ENCODE measurements around the gene CHIT1. TPM values are rescaled to one million over a fixed set of nuclear protein-coding genes. Genes with fewer than 3 reads are reported as not detected.

CHIT1 gene
- total RNA-seq, 4 donors from 2014 or later, result 0.45 to 9.0 (median 1.2) TPM; not detected in 1

DNA sequence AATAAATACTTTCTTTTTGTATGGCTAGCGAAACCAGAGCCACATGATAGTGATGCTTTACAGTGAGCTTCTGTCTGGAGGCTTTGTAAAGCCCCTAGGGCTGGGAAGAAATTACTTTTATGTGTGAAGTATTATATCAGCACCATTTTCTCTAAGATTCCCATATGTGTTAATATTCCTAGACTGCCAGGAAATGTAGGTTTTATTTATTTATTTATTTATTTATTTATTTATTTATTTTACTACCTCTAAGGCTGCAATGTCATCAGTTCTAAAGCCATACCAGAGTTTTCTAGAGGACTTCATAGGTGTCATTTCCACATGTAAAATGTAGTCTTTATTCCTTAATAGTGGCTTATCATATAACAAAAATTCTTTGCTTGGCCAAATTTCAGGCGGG lies 38.5 kb downstream of the CHIT1 start:
- intact Hi-C loops (cut with DNase I), result no loop called here
- no peak for TF ChIP-seq POLR2A (IDR thresholded peaks at IDR 0.05)
- TF ChIP-seq, protein P1, sequence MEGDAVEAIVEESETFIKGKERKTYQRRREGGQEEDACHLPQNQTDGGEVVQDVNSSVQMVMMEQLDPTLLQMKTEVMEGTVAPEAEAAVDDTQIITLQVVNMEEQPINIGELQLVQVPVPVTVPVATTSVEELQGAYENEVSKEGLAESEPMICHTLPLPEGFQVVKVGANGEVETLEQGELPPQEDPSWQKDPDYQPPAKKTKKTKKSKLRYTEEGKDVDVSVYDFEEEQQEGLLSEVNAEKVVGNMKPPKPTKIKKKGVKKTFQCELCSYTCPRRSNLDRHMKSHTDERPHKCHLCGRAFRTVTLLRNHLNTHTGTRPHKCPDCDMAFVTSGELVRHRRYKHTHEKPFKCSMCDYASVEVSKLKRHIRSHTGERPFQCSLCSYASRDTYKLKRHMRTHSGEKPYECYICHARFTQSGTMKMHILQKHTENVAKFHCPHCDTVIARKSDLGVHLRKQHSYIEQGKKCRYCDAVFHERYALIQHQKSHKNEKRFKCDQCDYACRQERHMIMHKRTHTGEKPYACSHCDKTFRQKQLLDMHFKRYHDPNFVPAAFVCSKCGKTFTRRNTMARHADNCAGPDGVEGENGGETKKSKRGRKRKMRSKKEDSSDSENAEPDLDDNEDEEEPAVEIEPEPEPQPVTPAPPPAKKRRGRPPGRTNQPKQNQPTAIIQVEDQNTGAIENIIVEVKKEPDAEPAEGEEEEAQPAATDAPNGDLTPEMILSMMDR (IDR thresholded peaks at IDR 0.05), result no peak
- DNase-seq, result no peak
- Histone ChIP-seq H3K9me3 (no peaks in the 10 kb centered on the region), H3K27ac (no peak overlapping the region), H3K4me1 (peaks cover 7 to 22% of the 10 kb centered on the region in 2 donors), H3K36me3 (no peaks in the 10 kb centered on the region), H3K27me3 (no peaks in the 10 kb centered on the region), H3K4me3 (replicated peaks in 1 of 3) (no peak overlapping the region)
- WGBS, 2 donors, result 97 to 98% methylated on average over 2 of the region's 2 CpGs

DNA sequence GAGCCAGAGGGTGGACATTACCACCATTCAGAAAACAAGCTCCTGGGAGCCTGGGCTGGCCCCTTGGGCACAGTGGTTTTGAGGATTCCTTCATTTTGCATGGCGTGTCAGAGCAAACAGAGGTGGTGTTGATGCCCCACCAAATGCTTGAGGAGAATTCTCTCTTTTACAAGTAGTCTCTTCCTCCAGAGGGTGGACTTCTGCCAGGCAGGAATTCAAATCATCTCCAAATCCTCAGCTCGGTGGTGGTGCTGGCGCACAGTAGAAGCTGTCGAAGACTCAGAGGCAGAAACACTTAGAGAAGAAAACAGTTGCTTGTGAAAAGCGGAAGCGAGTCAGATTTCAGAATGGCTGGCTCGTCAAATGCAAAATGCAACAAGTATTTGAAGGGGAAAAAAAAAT lies 39.5 kb downstream of the CHIT1 start:
- no peaks in the 10 kb centered on the region for H3K27me3 ChIP-seq
- intact Hi-C loops (cut with DNase I), result no loop called here
- H3K4me3 ChIP-seq (replicated peaks in 1 of 3), result no peak overlapping the region
- H3K9me3 ChIP-seq, result no peaks in the 10 kb centered on the region
- H3K4me1 ChIP-seq, result peaks cover 7 to 22% of the 10 kb centered on the region in 2 donors
- no peaks in the 10 kb centered on the region for H3K36me3 ChIP-seq
- 65 to 74% methylated on average over 7 of the region's 7 CpGs for WGBS, 2 donors
- TF ChIP-seq POLR2A (IDR thresholded peaks at IDR 0.05), result no peak
- TF ChIP-seq, protein P1 (IDR thresholded peaks at IDR 0.05), result no peak
- H3K27ac ChIP-seq, result no peak overlapping the region
- DNase-seq, result peak in 1 of 2 donors; percentile 1

DNA sequence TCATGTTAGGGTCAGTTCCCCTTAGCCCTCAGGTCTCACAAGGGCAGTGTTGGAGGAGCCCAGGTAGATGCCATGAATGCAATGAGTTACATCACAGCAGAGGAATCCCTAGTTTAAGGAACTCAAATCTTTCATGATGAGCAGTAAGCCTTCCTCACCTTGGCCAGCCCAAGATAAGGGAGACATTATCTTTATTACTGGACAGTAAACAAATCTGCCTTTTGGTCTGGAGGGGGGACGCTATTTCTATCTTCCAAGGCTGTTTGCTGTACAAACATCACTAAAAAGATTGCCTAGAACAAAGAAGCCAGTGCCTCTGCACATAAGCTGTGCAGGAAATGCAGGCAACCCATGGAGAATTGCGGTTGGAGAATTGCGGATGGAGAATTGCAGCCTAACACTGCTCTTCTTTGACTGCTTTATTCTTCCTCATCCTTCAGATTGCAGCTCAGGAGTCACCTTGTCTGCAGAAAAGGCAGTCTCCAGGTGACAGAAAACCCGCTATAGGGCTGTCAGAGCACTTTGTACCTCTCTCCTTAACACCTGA lies 40.7 kb downstream of the CHIT1 start:
- H3K9me3 ChIP-seq, result no peaks in the 10 kb centered on the region
- no peak overlapping the region for H3K27ac ChIP-seq
- 86 to 98% methylated on average over 4 of the region's 4 CpGs for WGBS, 2 donors
- no peak overlapping the region for H3K4me3 ChIP-seq (replicated peaks in 1 of 3)
- no peak for DNase-seq
- no peaks in the 10 kb centered on the region for H3K27me3 ChIP-seq
- TF ChIP-seq POLR2A (IDR thresholded peaks at IDR 0.05), result no peak
- TF ChIP-seq, protein P1 (IDR thresholded peaks at IDR 0.05), result no peak
- intact Hi-C loops (cut with DNase I), result no loop called here
- peaks cover 7 to 22% of the 10 kb centered on the region in 2 donors for H3K4me1 ChIP-seq
- H3K36me3 ChIP-seq, result no peaks in the 10 kb centered on the region

DNA sequence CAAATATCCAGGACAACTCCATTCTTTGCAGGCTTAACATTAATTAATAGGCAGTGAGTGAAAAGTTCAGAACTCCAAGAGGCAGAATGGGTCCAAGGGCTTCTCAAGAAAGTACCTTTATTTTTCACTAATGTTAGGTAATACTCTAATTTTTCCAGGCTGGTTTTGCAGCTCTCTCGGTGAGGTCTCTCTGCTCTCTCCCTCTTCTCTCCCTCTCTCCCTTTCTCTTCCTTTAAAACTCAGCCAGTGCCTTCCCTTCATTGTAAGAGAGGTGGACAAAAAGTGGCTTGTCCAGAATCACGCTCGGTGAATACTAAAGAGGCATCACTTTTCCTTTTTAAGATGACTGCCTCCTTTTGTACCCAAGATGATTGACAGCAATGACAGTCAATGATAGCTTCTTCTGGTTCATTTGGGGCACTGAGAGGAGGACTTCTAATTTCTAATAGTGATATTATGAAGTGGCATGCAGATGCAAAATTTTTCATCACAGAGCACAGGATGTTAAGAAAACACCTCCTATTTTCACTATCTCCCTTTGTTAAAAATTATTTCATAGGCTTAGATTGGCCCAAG lies 41.7 kb downstream of the CHIT1 start:
- Histone ChIP-seq H3K4me1 (peaks cover 7 to 22% of the 10 kb centered on the region in 2 donors), H3K9me3 (no peaks in the 10 kb centered on the region), H3K27me3 (no peaks in the 10 kb centered on the region), H3K4me3 (replicated peaks in 1 of 3) (no peak overlapping the region), H3K36me3 (no peaks in the 10 kb centered on the region), H3K27ac (peak overlapping the region in 1 of 3 donors; percentile 33)
- no peak for TF ChIP-seq POLR2A (IDR thresholded peaks at IDR 0.05)
- TF ChIP-seq, protein P1 (IDR thresholded peaks at IDR 0.05), result no peak
- no peak for DNase-seq
- 49 to 66% methylated on average over 3 of the region's 3 CpGs for WGBS, 2 donors
- intact Hi-C loops (cut with DNase I), result no loop called here

DNA sequence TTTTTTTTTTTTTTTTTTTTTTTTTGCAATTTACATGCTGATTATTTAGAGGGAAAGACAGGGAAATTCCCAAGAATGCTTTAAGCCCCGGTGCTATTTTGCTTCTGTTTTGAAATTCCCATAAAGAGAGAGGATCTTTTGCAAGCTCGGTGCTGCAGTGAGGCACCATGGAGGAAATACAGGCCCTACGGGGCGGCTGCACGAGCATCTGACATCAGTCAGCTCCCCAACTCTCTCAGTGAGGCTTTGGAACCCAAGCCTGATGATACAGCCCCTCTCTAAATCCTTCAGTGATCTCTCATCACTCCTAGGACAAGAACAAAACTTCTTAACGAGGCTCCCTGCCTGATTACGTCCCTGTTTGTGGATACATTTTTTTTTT lies 42.2 kb downstream of the CHIT1 start:
- Histone ChIP-seq H3K9me3 (no peaks in the 10 kb centered on the region), H3K36me3 (no peaks in the 10 kb centered on the region), H3K4me3 (replicated peaks in 1 of 3) (no peak overlapping the region), H3K27ac (peak overlapping the region in 1 of 3 donors; percentile 33), H3K27me3 (no peaks in the 10 kb centered on the region), H3K4me1 (peaks cover 7 to 22% of the 10 kb centered on the region in 2 donors)
- WGBS, 2 donors, result 55 to 59% methylated on average over 7 of the region's 7 CpGs
- intact Hi-C loops (cut with DNase I), result no loop called here
- DNase-seq, result no peak
- TF ChIP-seq POLR2A (IDR thresholded peaks at IDR 0.05), result no peak
- TF ChIP-seq, protein P1 (IDR thresholded peaks at IDR 0.05), result no peak
